IMR-90 (cell line): ENCODE measurements around the gene LARP1. TPM values are rescaled to one million over a fixed set of nuclear protein-coding genes. Genes with fewer than 3 reads are reported as not detected.

Experiments used
- ATAC-seq: fragments of 200-7000 bp; cut with Tn5 transposase; 2 replicates; pipeline ENCODE4 v1.9.1; 2020; ENCODE audit warnings: low read depth, mild to moderate bottlenecking, moderate library complexity
- BruUV-seq: library from RNA; stranded (reverse); fragments of 400-500 nt; replicated peaks from 2 replicates; lab custom pipeline; 2021; lab: Mats Ljungman, UMichigan
- CTCF ChIA-PET: fragments of 300-600 bp; formaldehyde crosslinking; extraction: SDS; loops from one replicate; lab custom pipeline; 2021; ENCODE audit warnings: antibody characterized with exemption; lab: Yijun Ruan, JAX
- POLR2A ChIA-PET: fragments of 300-600 bp; sonication (Branson Sonifier 250); formaldehyde crosslinking; loops from one replicate; lab custom pipeline; 2022; ENCODE audit warnings: antibody characterized with exemption; ENCODE audit not compliant: unreplicated experiment; lab: Charles Lee
- DNase-seq: peaks from one replicate; pipeline ENCODE4 v3.0.0; 2013
- H2AFZ ChIP-seq: replicated peaks from 2 replicates; pipeline ENCODE3; 2013; ENCODE audit warnings: low read length, mild to moderate bottlenecking; ENCODE audit not compliant: poor library complexity
- H2AK5ac ChIP-seq: 2 replicates; pipeline ENCODE4 v1.6.1; 2013; ENCODE audit warnings: low read depth, low read length, inconsistent platforms
- H2AK9ac ChIP-seq: replicated peaks from 2 replicates; pipeline ENCODE3; 2013; ENCODE audit warnings: mild to moderate bottlenecking, low read depth, low read length, moderate library complexity; ENCODE audit not compliant: poor library complexity
- H2BK120ac ChIP-seq: 2 replicates; pipeline ENCODE4 v1.6.1; 2013; ENCODE audit warnings: low read depth, low read length, inconsistent platforms
- H2BK15ac ChIP-seq: 3 replicates; pipeline ENCODE4 v1.6.1; 2013; ENCODE audit warnings: low read depth, low read length, inconsistent platforms
- H2BK20ac ChIP-seq: 2 replicates; pipeline ENCODE4 v1.6.1; 2013; ENCODE audit warnings: low read depth, mild to moderate bottlenecking, inconsistent platforms, low read length, moderate library complexity
- H2BK5ac ChIP-seq: 2 replicates; pipeline ENCODE4 v1.6.1; 2013; ENCODE audit warnings: mild to moderate bottlenecking, low read depth, low read length, inconsistent platforms; ENCODE audit not compliant: poor library complexity, severe bottlenecking
- H3K14ac ChIP-seq: replicated peaks from 2 replicates; pipeline ENCODE4 v1.6.1; 2013; ENCODE audit warnings: low read depth, low read length, inconsistent platforms
- H3K18ac ChIP-seq: 2 replicates; pipeline ENCODE4 v1.6.1; 2013; ENCODE audit warnings: low read depth, low read length, control low read depth
- H3K23ac ChIP-seq: 2 replicates; pipeline ENCODE4 v1.6.1; 2013; ENCODE audit warnings: low read depth, low read length, inconsistent platforms
- H3K27ac ChIP-seq: 2 replicates; pipeline ENCODE4 v1.5.1; 2013; ENCODE audit warnings: mild to moderate bottlenecking, control low read depth, low read length; ENCODE audit not compliant: insufficient read depth
- H3K27me3 ChIP-seq: 2 replicates; pipeline ENCODE4 v1.6.1; 2013; ENCODE audit warnings: low read length; ENCODE audit not compliant: control insufficient read depth, insufficient read depth
- H3K36me3 ChIP-seq: 2 replicates; pipeline ENCODE4 v1.6.1; 2013; ENCODE audit warnings: low read length, mixed read lengths; ENCODE audit not compliant: control insufficient read depth, insufficient read depth
- H3K4ac ChIP-seq: 2 replicates; pipeline ENCODE4 v1.6.1; 2013; ENCODE audit warnings: low read depth, low read length, inconsistent platforms
- H3K4me1 ChIP-seq: 2 replicates; pipeline ENCODE4 v1.6.1; 2013; ENCODE audit warnings: low read length, mixed read lengths; ENCODE audit not compliant: control insufficient read depth, insufficient read depth
- H3K4me2 ChIP-seq: 2 replicates; pipeline ENCODE4 v1.6.1; 2013; ENCODE audit warnings: low read depth, mild to moderate bottlenecking, control low read depth, low read length, moderate library complexity
- H3K4me3 ChIP-seq: 2 replicates; pipeline ENCODE4 v1.5.1; 2013; ENCODE audit warnings: low read depth, mild to moderate bottlenecking, control low read depth, low read length, moderate library complexity; ENCODE audit not compliant: insufficient read depth
- H3K56ac ChIP-seq: 2 replicates; pipeline ENCODE4 v1.6.1; 2013; ENCODE audit warnings: low read length, inconsistent platforms; ENCODE audit not compliant: insufficient read depth; ENCODE audit errors: extremely low read depth
- H3K79me1 ChIP-seq, 2 experiments: 2 replicates each; pipeline ENCODE4 v1.6.1; 2013; ENCODE audit warnings: low read length in 2 of 2, inconsistent platforms in 1 of 2, low read depth in 1 of 2
- H3K9ac ChIP-seq: 2 replicates; pipeline ENCODE4 v1.6.1; 2013; ENCODE audit warnings: low read depth, low read length, control low read depth
- H3K9me1 ChIP-seq: 2 replicates; pipeline ENCODE4 v1.6.1; 2013; ENCODE audit warnings: low read length, inconsistent platforms; ENCODE audit not compliant: insufficient read depth
- H3K9me3 ChIP-seq: 2 replicates; pipeline ENCODE4 v1.6.1; 2013; ENCODE audit warnings: low read length; ENCODE audit not compliant: control insufficient read depth, insufficient read depth
- H4K20me1 ChIP-seq: 2 replicates; pipeline ENCODE4 v1.6.1; 2013; ENCODE audit warnings: low read length, inconsistent platforms; ENCODE audit not compliant: insufficient read depth
- H4K5ac ChIP-seq: 2 replicates; pipeline ENCODE4 v1.6.1; 2013; ENCODE audit warnings: mild to moderate bottlenecking, low read depth, low read length, control low read depth
- H4K8ac ChIP-seq, 2 experiments: 2 replicates each; pipeline ENCODE4 v1.6.1; 2013; ENCODE audit warnings: low read depth in 2 of 2, low read length in 2 of 2, control low read depth in 1 of 2, inconsistent platforms in 1 of 2
- H4K91ac ChIP-seq: 2 replicates; pipeline ENCODE4 v1.6.1; 2013; ENCODE audit warnings: low read depth, low read length, inconsistent platforms; ENCODE audit not compliant: insufficient read depth
- BHLHE40 ChIP-seq: fragments of 150-350 bp; IDR thresholded peaks from 2 replicates; pipeline ENCODE4 v1.6.1; 2016; ENCODE audit warnings: mild to moderate bottlenecking, low read depth, low read length
- CHD1 ChIP-seq: IDR thresholded peaks from 2 replicates; pipeline ENCODE4 v1.6.1; 2012; ENCODE audit warnings: low read depth, low read length, improper control_type of control experiment
- FOS ChIP-seq: fragments of 150-350 bp; IDR thresholded peaks from 2 replicates; pipeline ENCODE4 v1.6.1; 2016; ENCODE audit warnings: low read depth, low read length
- MAZ ChIP-seq: IDR thresholded peaks from 2 replicates; pipeline ENCODE4 v1.6.1; 2012; ENCODE audit warnings: low read depth, mild to moderate bottlenecking, low read length, improper control_type of control experiment, moderate library complexity, borderline replicate concordance
- MXI1 ChIP-seq: IDR thresholded peaks from 2 replicates; pipeline ENCODE4 v1.6.1; 2012; ENCODE audit warnings: low read depth, mild to moderate bottlenecking, low read length, moderate library complexity, borderline replicate concordance
- NFE2L2 ChIP-seq: fragments of 150-350 bp; IDR thresholded peaks from 2 replicates; pipeline ENCODE4 v1.6.1; 2016; ENCODE audit warnings: low read depth, mild to moderate bottlenecking, low read length
- POLR2A ChIP-seq: IDR thresholded peaks from 2 replicates; pipeline ENCODE4 v1.6.1; 2012; ENCODE audit warnings: mild to moderate bottlenecking, low read depth, low read length
- RAD21 ChIP-seq: IDR thresholded peaks from 2 replicates; pipeline ENCODE4 v1.6.1; 2012; ENCODE audit warnings: low read length, improper control_type of control experiment
- RFX5 ChIP-seq: IDR thresholded peaks from 2 replicates; pipeline ENCODE4 v1.8.0; 2012; ENCODE audit warnings: low read depth, mild to moderate bottlenecking, low read length, moderate library complexity
- SMC3 ChIP-seq: fragments of 150-350 bp; IDR thresholded peaks from 2 replicates; pipeline ENCODE4 v1.6.1; 2016; ENCODE audit warnings: low read depth, mild to moderate bottlenecking, antibody characterized with exemption, low read length, moderate library complexity
- USF2 ChIP-seq: fragments of 150-350 bp; IDR thresholded peaks from 2 replicates; pipeline ENCODE4 v1.6.1; 2017; ENCODE audit warnings: mild to moderate bottlenecking, antibody characterized with exemption, low read length, low read depth
- WGBS, 2 experiments: methylation state at CpG; one replicate each; pipeline versions ENCODE4 v1.1.5 to v1.1.7; 2013; ENCODE audit warnings: missing lambda C conversion rate in 2 of 2; ENCODE audit not compliant: insufficient read length in 1 of 2; ENCODE audit errors: extremely low coverage in 2 of 2; 5-methylcytosine and 5-hydroxymethylcytosine counted together
- dilution Hi-C: fragments of 300-500 bp; cut with HindIII; formaldehyde crosslinking; loops from one replicate; pipeline ENCODE4 v1.14.3; 2018; ENCODE audit warnings: low sequenced_read_pairs; ENCODE audit not compliant: unreplicated experiment
- in situ Hi-C: fragments of 300-500 bp; cut with MboI; formaldehyde crosslinking; loops from 3 replicates; pipeline ENCODE4 v1.14.3; 2019; ENCODE audit warnings: low sequenced_read_pairs, inconsistent platforms, mixed read lengths
- intact Hi-C: fragments of 100-400 bp; cut with micrococcal nuclease; formaldehyde crosslinking; loops from 2 replicates; pipeline ENCODE4 v1.10.0; 2022
- polyA plus RNA-seq, 3 experiments: library from polyadenylated mRNA; depleted of rRNA; stranded (reverse); fragments of >200 nt; gene quantifications; 2 replicates each; pipeline ENCODE4 v1.2.3, GENCODE V29; 2012; ENCODE audit warnings: low replicate concordance in 1 of 3
- total RNA-seq: library from RNA; depleted of rRNA; stranded (reverse); fragments of >200 nt; gene quantifications from 2 replicates; pipeline ENCODE4 v1.2.3, GENCODE V29; 2012

LARP1 gene
- total and polyA plus RNA-seq, 2 of the 4 experiments (the other 2 are of a cell fraction): 47.3 to 77.4 TPM

GRCh38 chr5:154762700-154763099, 7.5 kb downstream of the LARP1 start:
- CTCF ChIA-PET: no interaction called here
- H2BK120ac ChIP-seq: no peak overlapping the region
- no peak overlapping the region for H3K27ac ChIP-seq
- no peak overlapping the region for H4K91ac ChIP-seq
- H2AK5ac ChIP-seq: no peak overlapping the region
- H3K79me1 ChIP-seq: peaks cover 17 to 75% of the 10 kb centered on the region in 2 experiments
- H3K18ac ChIP-seq: no peak overlapping the region
- H2BK15ac ChIP-seq: no peak overlapping the region
- H3K4ac ChIP-seq: no peak overlapping the region
- H3K9ac ChIP-seq: no peak overlapping the region
- intact Hi-C loops: no loop called here
- H3K23ac ChIP-seq: no peak overlapping the region
- POLR2A ChIA-PET: no interaction called here
- WGBS, 2 experiments: no CpG with 5 or more reads among the region's 1 CpG
- H4K5ac ChIP-seq: no peak overlapping the region
- H2BK5ac ChIP-seq: no peak overlapping the region
- H3K14ac ChIP-seq: no peak overlapping the region
- H4K20me1 ChIP-seq: peaks cover 99% of the 10 kb centered on the region
- BruUV-seq: no TSS peak
- no peak for DNase-seq
- in situ Hi-C loops: no loop called here
- no peak overlapping the region for H3K56ac ChIP-seq
- peaks cover 46% of the 10 kb centered on the region for H3K9me1 ChIP-seq
- H2BK20ac ChIP-seq: no peak overlapping the region
- H2AK9ac ChIP-seq: no peak overlapping the region
- H2AFZ ChIP-seq: no peak overlapping the region
- peaks cover 23% of the 10 kb centered on the region for H3K4me1 ChIP-seq
- no peaks in the 10 kb centered on the region for H3K36me3 ChIP-seq
- H3K4me3 ChIP-seq: no peak overlapping the region
- no peaks in the 10 kb centered on the region for H3K27me3 ChIP-seq
- dilution Hi-C loops: no loop called here
- no peak overlapping the region for H4K8ac ChIP-seq
- no peak for ATAC-seq
- TF ChIP-seq USF2: no peak
- no peak for TF ChIP-seq NFE2L2
- TF ChIP-seq BHLHE40: no peak
- TF ChIP-seq RAD21: no peak
- no peak for TF ChIP-seq MAZ
- no peak for TF ChIP-seq RFX5
- no peak for TF ChIP-seq MXI1
- TF ChIP-seq CHD1: no peak
- TF ChIP-seq FOS: no peak
- no peak for TF ChIP-seq SMC3
- TF ChIP-seq POLR2A: no peak
- no peak overlapping the region for H3K4me2 ChIP-seq
- H3K9me3 ChIP-seq: no peaks in the 10 kb centered on the region
